Esophagus muscularis mucosa (tissue), 3 donors: ENCODE measurements around the gene RPS14.

Source experiments
- CTCF ChIP-seq, 3 experiments: fragments of 200-600 bp in 2 of 3; fragments of 450-650 bp in 1 of 3; sonication (generic) in 2 of 3; IDR thresholded peaks; one replicate each; pipeline ENCODE4 v1.5.1; 2017 to 2019; ENCODE audit warnings: antibody characterized with exemption in 3 of 3, mild to moderate bottlenecking in 2 of 3, moderate library complexity in 1 of 3
- POLR2A ChIP-seq: fragments of 450-650 bp; IDR thresholded peaks from one replicate; pipeline ENCODE4 v1.6.1; 2017; ENCODE audit warnings: antibody characterized with exemption, moderate library complexity, mild to moderate bottlenecking, low read depth
- POLR2AphosphoS5 ChIP-seq, 2 donors: sonication (generic); formaldehyde crosslinking; IDR thresholded peaks; one replicate each; pipeline ENCODE4 v1.6.1; 2017; ENCODE audit warnings: antibody characterized with exemption in 2 of 2

- no peak for TF ChIP-seq POLR2A
- no peak for TF ChIP-seq CTCF (IDR thresholded peaks at IDR 0.05)
- TF ChIP-seq POLR2AphosphoS5 (IDR thresholded peaks at IDR 0.05), result no peak
Measured at GRCh38 chr5:150489360-150490295, 40.1 kb upstream of the RPS14 start.
